Fibroblast of skin of right quadriceps (primary cell): ENCODE data around the gene CNNM3.
A peak's percentile ranks its signal among the peaks of the same experiment; 100 is the strongest.

Source experiments
- DNase-seq: peaks from one replicate; pipeline ENCODE4 v3.0.0-alpha.2; 2013

The CNNM3 gene

GRCh38 chr2:96866986-96867755 lies 51.1 kb downstream of the CNNM3 start:
- no peak for DNase-seq

GRCh38 chr2:96867756-96868554 lies 51.9 kb downstream of the CNNM3 start:
- DNase-seq: no peak

GRCh38 chr2:96868555-96869280 lies 52.6 kb downstream of the CNNM3 start:
- DNase-seq: peak; percentile 94

GRCh38 chr2:96869281-96869821 lies 53.3 kb downstream of the CNNM3 start:
- DNase-seq: peak; percentile 78

GRCh38 chr2:96869822-96870625 lies 54.0 kb downstream of the CNNM3 start, which contains the start of gene SEMA4C:
Gene SEMA4C (minus strand): TSS chr2:96870080. CDS start chr2:96867886, 2,194 bp downstream.
- peak; percentile 40 for DNase-seq

GRCh38 chr2:96870626-96871255 lies 54.7 kb downstream of the CNNM3 start:
- DNase-seq: no peak

- peak; percentile 33 for DNase-seq
These were observed 56.7 kb downstream of the CNNM3 start for GRCh38 chr2:96872591-96873349.

GRCh38 chr2:96873651-96874096 lies 57.6 kb downstream of the CNNM3 start:
- no peak for DNase-seq

GRCh38 chr2:96874198-96874831 lies 58.2 kb downstream of the CNNM3 start:
- no peak for DNase-seq

GRCh38 chr2:96875498-96876268 lies 59.6 kb downstream of the CNNM3 start:
- DNase-seq: no peak

- peak; percentile 48 for DNase-seq
These were observed 60.4 kb downstream of the CNNM3 start for GRCh38 chr2:96876269-96877041.

GRCh38 chr2:96877042-96877451 lies 61.0 kb downstream of the CNNM3 start:
- no peak for DNase-seq

- no peak for DNase-seq
These were observed 61.6 kb downstream of the CNNM3 start for GRCh38 chr2:96877631-96878092.

- DNase-seq: no peak
These were observed 62.1 kb downstream of the CNNM3 start for GRCh38 chr2:96878171-96878570.

- DNase-seq: no peak
These were observed 62.9 kb downstream of the CNNM3 start for GRCh38 chr2:96878796-96879544.

- DNase-seq: no peak
These were observed 63.5 kb downstream of the CNNM3 start for GRCh38 chr2:96879545-96880040.

GRCh38 chr2:96880891-96881273 lies 64.8 kb downstream of the CNNM3 start:
- DNase-seq: no peak
